ENCODE results near the gene LAPTM4A.

LAPTM4A gene

GRCh38 chr2:19990416-19990728, 61.1 kb downstream of the LAPTM4A start:
- peaks cover 0 to 4% of the 10 kb centered on the region in 2 experiments for H3K4me1 ChIP-seq (ENCODE audit: control insufficient read depth in 1 of 2, insufficient read depth in 2 of 2, low read length in 2 of 2)
- peak overlapping the region; percentile 73 for H3K14ac ChIP-seq (ENCODE audit: low read length)
- H3K4me2 ChIP-seq (ENCODE audit: low read length): peak overlapping the region; percentile 79
- H3K4ac ChIP-seq (ENCODE audit: low read depth, low read length): no peak overlapping the region
- DNase-seq: no peak
- peak overlapping the region; percentile 85 for H2AFZ ChIP-seq (ENCODE audit: insufficient read depth, low read length, poor library complexity)
- H2BK12ac ChIP-seq (ENCODE audit: low read length): no peak overlapping the region
- peaks cover 0 to 5% of the 10 kb centered on the region in 2 experiments for H3K36me3 ChIP-seq (ENCODE audit: control insufficient read depth in 1 of 2, insufficient read depth in 2 of 2, low read length in 2 of 2)
- peak overlapping the region; percentile 96 for H4K8ac ChIP-seq (ENCODE audit: low read depth, low read length)
- no peak overlapping the region for H3K18ac ChIP-seq (ENCODE audit: low read length)
- no peak overlapping the region for H2BK120ac ChIP-seq (ENCODE audit: insufficient read depth, low read length, poor library complexity)
- peak overlapping the region; percentile 86 for H4K12ac ChIP-seq (ENCODE audit: low read depth, low read length)
- no peak overlapping the region for H3K23ac ChIP-seq (ENCODE audit: low read length)
- no peaks in the 10 kb centered on the region for H3K9me3 ChIP-seq (ENCODE audit: insufficient read depth, low read depth, low read length)
- peak overlapping the region; percentile 76 for H4K91ac ChIP-seq (ENCODE audit: low read depth, low read length)
- no CpG with 5 or more reads among the region's 10 CpGs for WGBS (ENCODE audit: extremely low coverage, insufficient coverage, insufficient read length)
- no peak overlapping the region for H3K9ac ChIP-seq (ENCODE audit: low read length)
- peaks cover 2% of the 10 kb centered on the region for H3K79me1 ChIP-seq (ENCODE audit: low read length)
- no peak overlapping the region for H3K27ac ChIP-seq (ENCODE audit: low read depth, low read length)
- H3K4me3 ChIP-seq (ENCODE audit: low read depth, low read length): peak overlapping the region; percentile 90
- no peaks in the 10 kb centered on the region for H3K27me3 ChIP-seq (ENCODE audit: insufficient read depth, low read length)
- H3K79me2 ChIP-seq (ENCODE audit: control insufficient read depth, insufficient read depth, low read length, poor library complexity): peaks cover 2% of the 10 kb centered on the region
- H2BK5ac ChIP-seq (ENCODE audit: low read depth, low read length, poor library complexity): no peak overlapping the region
- no peak overlapping the region for H2AK5ac ChIP-seq (ENCODE audit: low read length)

DNA sequence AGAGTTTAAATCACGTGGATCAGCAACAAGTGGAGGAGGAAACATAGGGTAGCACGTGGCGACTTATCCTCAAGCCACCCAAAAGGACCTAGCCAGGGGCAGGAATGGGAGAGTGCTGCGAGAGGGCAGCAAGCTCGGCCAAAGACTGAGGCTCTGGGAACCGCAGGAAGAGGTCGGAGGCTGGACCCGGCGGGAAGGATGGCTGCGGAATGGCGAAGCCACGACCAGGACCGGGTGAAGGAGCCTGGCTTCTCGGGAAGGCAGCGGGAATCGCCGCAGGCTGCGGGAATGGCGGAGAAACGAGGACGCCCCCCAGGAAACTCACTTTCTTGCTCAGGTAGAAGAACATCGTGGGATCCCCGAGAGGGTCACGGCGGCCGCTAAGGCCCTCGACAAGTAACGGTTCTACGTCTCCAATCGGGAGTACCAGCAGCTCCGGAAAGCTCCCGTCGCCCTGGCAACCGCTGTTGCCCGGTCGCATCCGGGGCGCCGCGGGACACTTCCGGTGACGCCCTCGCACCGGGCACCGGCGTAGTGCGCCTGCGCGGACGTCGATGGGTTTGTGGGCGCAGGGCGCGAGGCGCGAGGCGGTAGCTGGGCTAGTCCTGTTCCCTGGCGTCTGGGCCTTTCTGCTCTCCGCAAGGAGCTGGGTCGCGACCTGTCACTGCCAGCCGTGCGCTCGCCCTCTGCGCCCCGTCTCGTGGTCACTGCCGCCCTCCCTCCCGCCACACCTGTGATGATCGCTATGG, 61.6 kb downstream of the LAPTM4A start, which contains the start of gene WDR35:
Gene WDR35, minus strand, starts transcription at position 439 of the 749 bp plus-strand sequence. Its CDS starts 90 bp downstream, at position 349.
- WGBS (ENCODE audit: extremely low coverage, insufficient coverage, insufficient read length): no CpG with 5 or more reads among the region's 70 CpGs
- H3K79me1 ChIP-seq (ENCODE audit: low read length): peaks cover 2% of the 10 kb centered on the region
- H3K79me2 ChIP-seq (ENCODE audit: control insufficient read depth, insufficient read depth, low read length, poor library complexity): peaks cover 2% of the 10 kb centered on the region
- peaks cover 0 to 4% of the 10 kb centered on the region in 2 experiments for H3K4me1 ChIP-seq (ENCODE audit: control insufficient read depth in 1 of 2, insufficient read depth in 2 of 2, low read length in 2 of 2)
- peak within 1 kb of the TSS; percentile 73 for H3K14ac ChIP-seq (ENCODE audit: low read length)
- no peak within 1 kb of the TSS for H2BK12ac ChIP-seq (ENCODE audit: low read length)
- H3K36me3 ChIP-seq (ENCODE audit: control insufficient read depth in 1 of 2, insufficient read depth in 2 of 2, low read length in 2 of 2): peaks cover 0 to 1% of the 10 kb centered on the region in 2 experiments
- H3K27me3 ChIP-seq (ENCODE audit: insufficient read depth, low read length): no peaks in the 10 kb centered on the region
- H3K4me3 ChIP-seq (ENCODE audit: low read depth, low read length): peak within 1 kb of the TSS; percentile 90
- DNase-seq: peak; percentile 76 to 90
- no peak within 1 kb of the TSS for H3K27ac ChIP-seq (ENCODE audit: low read depth, low read length)
- no peak within 1 kb of the TSS for H3K23ac ChIP-seq (ENCODE audit: low read length)
- H2AFZ ChIP-seq (ENCODE audit: insufficient read depth, low read length, poor library complexity): peak within 1 kb of the TSS; percentile 85
- H4K12ac ChIP-seq (ENCODE audit: low read depth, low read length): peak within 1 kb of the TSS; percentile 86
- H2BK5ac ChIP-seq (ENCODE audit: low read depth, low read length, poor library complexity): no peak within 1 kb of the TSS
- peak within 1 kb of the TSS; percentile 76 for H4K91ac ChIP-seq (ENCODE audit: low read depth, low read length)
- H2BK120ac ChIP-seq (ENCODE audit: insufficient read depth, low read length, poor library complexity): no peak within 1 kb of the TSS
- H3K18ac ChIP-seq (ENCODE audit: low read length): no peak within 1 kb of the TSS
- H3K9me3 ChIP-seq (ENCODE audit: insufficient read depth, low read depth, low read length): peaks cover 3% of the 10 kb centered on the region
- H2AK5ac ChIP-seq (ENCODE audit: low read length): no peak within 1 kb of the TSS
- H3K9ac ChIP-seq (ENCODE audit: low read length): peak within 1 kb of the TSS; percentile 77
- H3K4ac ChIP-seq (ENCODE audit: low read depth, low read length): no peak within 1 kb of the TSS
- peak within 1 kb of the TSS; percentile 79 for H3K4me2 ChIP-seq (ENCODE audit: low read length)
- peak within 1 kb of the TSS; percentile 96 for H4K8ac ChIP-seq (ENCODE audit: low read depth, low read length)

- Histone ChIP-seq H3K4ac (ENCODE audit: low read depth, low read length) (no peak overlapping the region), H3K4me1 (ENCODE audit: control insufficient read depth in 1 of 2, insufficient read depth in 2 of 2, low read length in 2 of 2) (peaks cover 0 to 4% of the 10 kb centered on the region in 2 experiments), H4K91ac (ENCODE audit: low read depth, low read length) (no peak overlapping the region), H3K4me2 (ENCODE audit: low read length) (peak overlapping the region; percentile 79), H2BK12ac (ENCODE audit: low read length) (no peak overlapping the region), H4K8ac (ENCODE audit: low read depth, low read length) (no peak overlapping the region), H3K18ac (ENCODE audit: low read length) (no peak overlapping the region), H4K12ac (ENCODE audit: low read depth, low read length) (no peak overlapping the region), H3K14ac (ENCODE audit: low read length) (no peak overlapping the region), H3K9ac (ENCODE audit: low read length) (no peak overlapping the region), H3K27ac (ENCODE audit: low read depth, low read length) (no peak overlapping the region), H2AFZ (ENCODE audit: insufficient read depth, low read length, poor library complexity) (peak overlapping the region; percentile 46), H3K23ac (ENCODE audit: low read length) (no peak overlapping the region), H2BK5ac (ENCODE audit: low read depth, low read length, poor library complexity) (no peak overlapping the region), H3K79me1 (ENCODE audit: low read length) (peaks cover 2% of the 10 kb centered on the region), H3K27me3 (ENCODE audit: insufficient read depth, low read length) (no peaks in the 10 kb centered on the region), H3K79me2 (ENCODE audit: control insufficient read depth, insufficient read depth, low read length, poor library complexity) (peaks cover 2% of the 10 kb centered on the region), H3K4me3 (ENCODE audit: low read depth, low read length) (peak overlapping the region; percentile 90), H3K36me3 (ENCODE audit: control insufficient read depth in 1 of 2, insufficient read depth in 2 of 2, low read length in 2 of 2) (no peaks in the 10 kb centered on the region), H2AK5ac (ENCODE audit: low read length) (no peak overlapping the region), H2BK120ac (ENCODE audit: insufficient read depth, low read length, poor library complexity) (no peak overlapping the region), H3K9me3 (ENCODE audit: insufficient read depth, low read depth, low read length) (peaks cover 3% of the 10 kb centered on the region)
- no CpG with 5 or more reads among the region's 8 CpGs for WGBS (ENCODE audit: extremely low coverage, insufficient coverage, insufficient read length)
- no peak for DNase-seq
These were observed 62.1 kb downstream of the LAPTM4A start for GRCh38 chr2:19989342-19989666.

- Histone ChIP-seq H3K14ac (ENCODE audit: low read length) (no peak overlapping the region), H3K27me3 (ENCODE audit: insufficient read depth, low read length) (no peaks in the 10 kb centered on the region), H3K4ac (ENCODE audit: low read depth, low read length) (no peak overlapping the region), H3K9ac (ENCODE audit: low read length) (no peak overlapping the region), H2BK120ac (ENCODE audit: insufficient read depth, low read length, poor library complexity) (no peak overlapping the region), H3K4me2 (ENCODE audit: low read length) (no peak overlapping the region), H3K18ac (ENCODE audit: low read length) (no peak overlapping the region), H2BK12ac (ENCODE audit: low read length) (no peak overlapping the region), H2AFZ (ENCODE audit: insufficient read depth, low read length, poor library complexity) (no peak overlapping the region), H4K8ac (ENCODE audit: low read depth, low read length) (no peak overlapping the region), H3K79me2 (ENCODE audit: control insufficient read depth, insufficient read depth, low read length, poor library complexity) (peaks cover 2% of the 10 kb centered on the region), H3K27ac (ENCODE audit: low read depth, low read length) (no peak overlapping the region), H2BK5ac (ENCODE audit: low read depth, low read length, poor library complexity) (no peak overlapping the region), H3K79me1 (ENCODE audit: low read length) (peaks cover 2% of the 10 kb centered on the region), H4K91ac (ENCODE audit: low read depth, low read length) (no peak overlapping the region), H4K12ac (ENCODE audit: low read depth, low read length) (no peak overlapping the region), H3K4me1 (ENCODE audit: control insufficient read depth in 1 of 2, insufficient read depth in 2 of 2, low read length in 2 of 2) (peaks cover 0 to 4% of the 10 kb centered on the region in 2 experiments), H3K23ac (ENCODE audit: low read length) (no peak overlapping the region), H2AK5ac (ENCODE audit: low read length) (no peak overlapping the region), H3K9me3 (ENCODE audit: insufficient read depth, low read depth, low read length) (peaks cover 3% of the 10 kb centered on the region), H3K36me3 (ENCODE audit: control insufficient read depth in 1 of 2, insufficient read depth in 2 of 2, low read length in 2 of 2) (no peaks in the 10 kb centered on the region), H3K4me3 (ENCODE audit: low read depth, low read length) (no peak overlapping the region)
- no CpG with 5 or more reads among the region's 2 CpGs for WGBS (ENCODE audit: extremely low coverage, insufficient coverage, insufficient read length)
- no peak for DNase-seq
These were observed 62.8 kb downstream of the LAPTM4A start for GRCh38 chr2:19988600-19988999.

Measured in trophoblast cell (in vitro differentiated cells and primary cell).